Testis (tissue), 2 donors: Measurements from ENCODE around the gene USP17L13.
"Not testable (repeated sequence)": the region's sequence is repeated elsewhere in the genome, so short reads cannot be mapped to it uniquely, and the experiment has no call there.

ENCODE experiments used
- POLR2A ChIP-seq: fragments of 450-650 bp; IDR thresholded peaks from one replicate; pipeline ENCODE4 v1.6.1; 2017; ENCODE audit warnings: antibody characterized with exemption, mild to moderate bottlenecking, moderate library complexity
- TF ChIP-seq, protein P1 (sequence below), 3 experiments: fragments of 450-650 bp in 2 of 3; fragments of 200-600 bp in 1 of 3; sonication (generic) in 1 of 3; IDR thresholded peaks; one replicate each; pipeline ENCODE4 v1.5.1; 2016 to 2019; ENCODE audit warnings: antibody characterized with exemption in 3 of 3, mild to moderate bottlenecking in 2 of 3, moderate library complexity in 1 of 3

DNA sequence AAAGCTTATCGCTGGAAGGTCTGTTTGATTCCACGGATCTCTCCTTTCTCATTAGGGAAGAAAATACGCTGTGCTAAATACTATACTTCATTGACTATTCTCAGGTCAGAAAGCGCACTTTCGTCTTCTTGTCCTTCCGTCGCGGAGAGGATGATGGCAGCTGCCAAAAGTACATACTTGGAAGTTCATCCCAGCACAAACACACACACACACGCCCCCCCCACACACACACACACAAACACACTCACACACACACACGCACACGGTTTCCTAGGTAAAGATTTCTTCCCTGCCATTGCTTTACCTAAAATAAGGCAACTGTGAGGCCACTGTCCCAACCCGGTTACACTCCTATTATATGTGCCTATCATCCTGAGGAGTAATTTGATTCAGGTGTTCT is 13.8 kb downstream of the USP17L13 start:
- TF ChIP-seq, protein P1, sequence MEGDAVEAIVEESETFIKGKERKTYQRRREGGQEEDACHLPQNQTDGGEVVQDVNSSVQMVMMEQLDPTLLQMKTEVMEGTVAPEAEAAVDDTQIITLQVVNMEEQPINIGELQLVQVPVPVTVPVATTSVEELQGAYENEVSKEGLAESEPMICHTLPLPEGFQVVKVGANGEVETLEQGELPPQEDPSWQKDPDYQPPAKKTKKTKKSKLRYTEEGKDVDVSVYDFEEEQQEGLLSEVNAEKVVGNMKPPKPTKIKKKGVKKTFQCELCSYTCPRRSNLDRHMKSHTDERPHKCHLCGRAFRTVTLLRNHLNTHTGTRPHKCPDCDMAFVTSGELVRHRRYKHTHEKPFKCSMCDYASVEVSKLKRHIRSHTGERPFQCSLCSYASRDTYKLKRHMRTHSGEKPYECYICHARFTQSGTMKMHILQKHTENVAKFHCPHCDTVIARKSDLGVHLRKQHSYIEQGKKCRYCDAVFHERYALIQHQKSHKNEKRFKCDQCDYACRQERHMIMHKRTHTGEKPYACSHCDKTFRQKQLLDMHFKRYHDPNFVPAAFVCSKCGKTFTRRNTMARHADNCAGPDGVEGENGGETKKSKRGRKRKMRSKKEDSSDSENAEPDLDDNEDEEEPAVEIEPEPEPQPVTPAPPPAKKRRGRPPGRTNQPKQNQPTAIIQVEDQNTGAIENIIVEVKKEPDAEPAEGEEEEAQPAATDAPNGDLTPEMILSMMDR (IDR thresholded peaks at IDR 0.05): not testable (repeated sequence)
- TF ChIP-seq POLR2A: not testable (repeated sequence)
